ENCODE data around the gene DGKB.

DNA sequence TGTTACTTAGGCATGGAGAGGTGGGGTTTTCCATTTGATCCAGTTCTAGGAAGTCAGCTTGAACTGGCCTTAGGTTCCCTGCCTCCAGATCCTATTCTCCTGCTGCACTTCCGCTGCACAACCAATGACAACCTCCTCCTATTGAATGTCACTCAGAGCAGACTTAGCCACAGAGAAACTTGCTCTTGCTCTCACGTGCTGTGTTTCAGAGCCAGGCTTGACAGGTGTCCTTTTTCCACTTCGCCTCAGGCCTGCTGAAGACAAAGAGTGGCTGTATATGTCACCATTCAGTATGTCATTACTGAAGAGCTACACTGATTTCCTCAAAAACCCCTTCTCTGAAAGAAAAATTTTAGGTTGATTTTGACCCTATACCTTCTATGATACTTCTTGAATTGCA lies 797.7 kb downstream of the DGKB start:
- TF ChIP-seq, protein P1, sequence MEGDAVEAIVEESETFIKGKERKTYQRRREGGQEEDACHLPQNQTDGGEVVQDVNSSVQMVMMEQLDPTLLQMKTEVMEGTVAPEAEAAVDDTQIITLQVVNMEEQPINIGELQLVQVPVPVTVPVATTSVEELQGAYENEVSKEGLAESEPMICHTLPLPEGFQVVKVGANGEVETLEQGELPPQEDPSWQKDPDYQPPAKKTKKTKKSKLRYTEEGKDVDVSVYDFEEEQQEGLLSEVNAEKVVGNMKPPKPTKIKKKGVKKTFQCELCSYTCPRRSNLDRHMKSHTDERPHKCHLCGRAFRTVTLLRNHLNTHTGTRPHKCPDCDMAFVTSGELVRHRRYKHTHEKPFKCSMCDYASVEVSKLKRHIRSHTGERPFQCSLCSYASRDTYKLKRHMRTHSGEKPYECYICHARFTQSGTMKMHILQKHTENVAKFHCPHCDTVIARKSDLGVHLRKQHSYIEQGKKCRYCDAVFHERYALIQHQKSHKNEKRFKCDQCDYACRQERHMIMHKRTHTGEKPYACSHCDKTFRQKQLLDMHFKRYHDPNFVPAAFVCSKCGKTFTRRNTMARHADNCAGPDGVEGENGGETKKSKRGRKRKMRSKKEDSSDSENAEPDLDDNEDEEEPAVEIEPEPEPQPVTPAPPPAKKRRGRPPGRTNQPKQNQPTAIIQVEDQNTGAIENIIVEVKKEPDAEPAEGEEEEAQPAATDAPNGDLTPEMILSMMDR (IDR thresholded peaks at IDR 0.05) = no peak
- TF ChIP-seq POLR2A (IDR thresholded peaks at IDR 0.05) = no peak
